ENCODE measurements around the gene HBEGF.
A peak's percentile ranks its signal among the peaks of the same experiment; 100 is the strongest.

The HBEGF gene

DNA sequence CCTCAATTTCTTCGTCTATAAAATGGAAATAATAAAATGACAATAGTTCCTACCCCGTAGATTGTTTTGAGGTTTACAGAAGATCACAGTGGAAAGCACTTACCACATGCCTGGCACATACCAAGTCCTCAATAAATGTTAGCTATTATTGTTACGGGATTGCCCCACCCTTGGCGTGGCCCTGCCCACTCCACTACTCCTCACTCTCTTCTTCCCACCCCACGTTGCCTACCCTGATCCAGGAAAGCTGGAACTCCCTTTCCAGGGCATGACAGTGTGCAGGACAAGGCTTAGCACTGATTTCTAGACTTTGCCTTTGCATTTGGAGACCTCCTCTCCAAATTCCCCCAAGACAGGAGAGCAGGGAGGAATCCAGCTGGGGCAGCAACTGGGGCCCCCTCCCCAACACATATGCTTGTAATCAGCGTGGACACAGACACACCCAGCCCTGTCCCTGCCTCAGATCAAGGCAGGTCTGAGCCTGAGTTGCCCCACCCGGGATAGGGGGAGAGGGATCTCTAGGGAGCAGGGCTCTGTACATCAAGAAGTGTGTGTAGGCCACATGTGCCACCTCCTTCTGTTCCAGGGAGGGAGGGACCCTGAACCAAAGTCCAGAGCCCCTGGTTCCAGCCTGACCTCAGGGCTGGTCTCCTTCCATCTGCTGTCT is 20.3 kb upstream of the HBEGF start:
- H3K4me3 ChIP-seq (ENCODE audit: low read depth, low read length) = no peak overlapping the region
- DNase-seq (ENCODE audit: low read depth, low spot score) = no peak
- no peak for TF ChIP-seq CTCF (IDR thresholded peaks at IDR 0.05; ENCODE audit: low read depth, low read length)
- in situ Hi-C loops (cut with HindIII; ENCODE audit: low sequenced_read_pairs) = no loop called here

- no peak for TF ChIP-seq CTCF (IDR thresholded peaks at IDR 0.05; ENCODE audit: low read depth, low read length)
- in situ Hi-C loops (cut with HindIII; ENCODE audit: low sequenced_read_pairs) = no loop called here
- DNase-seq (ENCODE audit: low read depth, low spot score) = no peak
- H3K4me3 ChIP-seq (ENCODE audit: low read depth, low read length) = no peak overlapping the region
Observed at GRCh38 chr5:140365941-140366340, 19.5 kb upstream of the HBEGF start.

GRCh38 chr5:140365282-140365681 is 18.9 kb upstream of the HBEGF start:
- DNase-seq (ENCODE audit: low read depth, low spot score) = no peak
- in situ Hi-C loops (cut with HindIII; ENCODE audit: low sequenced_read_pairs) = no loop called here
- no peak overlapping the region for H3K4me3 ChIP-seq (ENCODE audit: low read depth, low read length)
- no peak for TF ChIP-seq CTCF (IDR thresholded peaks at IDR 0.05; ENCODE audit: low read depth, low read length)

GRCh38 chr5:140364472-140364765 is 18.0 kb upstream of the HBEGF start:
- in situ Hi-C loops (cut with HindIII; ENCODE audit: low sequenced_read_pairs) = no loop called here
- no peak overlapping the region for H3K4me3 ChIP-seq (ENCODE audit: low read depth, low read length)
- no peak for TF ChIP-seq CTCF (IDR thresholded peaks at IDR 0.05; ENCODE audit: low read depth, low read length)
- no peak for DNase-seq (ENCODE audit: low read depth, low spot score)

GRCh38 chr5:140363631-140364471 is 17.4 kb upstream of the HBEGF start:
- in situ Hi-C loops (cut with HindIII; ENCODE audit: low sequenced_read_pairs) = no loop called here
- peak overlapping the region; percentile 35 for H3K4me3 ChIP-seq (ENCODE audit: low read depth, low read length)

More at GRCh38 chr5:140363631-140364471, 17.4 kb upstream of the HBEGF start:
- no peak for DNase-seq (ENCODE audit: low read depth, low spot score)
- no peak for TF ChIP-seq CTCF (IDR thresholded peaks at IDR 0.05; ENCODE audit: low read depth, low read length)
